ENCODE results near the gene GBF1. TPM values are rescaled to one million over a fixed set of nuclear protein-coding genes. Genes with fewer than 3 reads are reported as not detected.

GBF1 gene
- polyA plus RNA-seq, 1 of the 3 experiments (the other 2 are of a cell fraction), result 12.3 TPM

DNA sequence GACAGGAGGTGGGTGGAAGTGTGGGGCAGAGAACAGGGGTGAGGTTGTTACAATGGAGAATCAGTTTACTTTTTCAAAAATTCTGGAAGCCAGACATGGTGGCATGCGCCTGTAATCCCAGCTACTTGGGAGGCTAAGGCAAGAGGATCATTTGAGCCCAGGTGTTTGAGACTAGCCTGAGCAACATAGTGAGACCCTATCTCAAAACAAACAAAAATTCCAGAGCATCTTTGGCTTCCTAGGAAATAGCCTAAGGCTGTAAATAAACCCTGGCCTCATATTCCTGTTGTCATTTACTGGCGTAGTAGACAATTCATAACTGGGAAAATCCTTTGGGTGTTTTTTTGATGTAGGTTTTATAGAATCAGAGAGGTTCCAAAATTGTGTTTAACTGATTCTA lies 44.0 kb downstream of the GBF1 start:
- TF ChIP-seq MEF2A (IDR thresholded peaks at IDR 0.05; ENCODE audit: borderline replicate concordance, low read depth) (no peak), GABPA (IDR thresholded peaks at IDR 0.05; ENCODE audit: low read depth) (no peak), EZH2phosphoT487 (IDR thresholded peaks at IDR 0.05; ENCODE audit: borderline replicate concordance, low read depth) (no peak), FOXM1 (IDR thresholded peaks at IDR 0.05; ENCODE audit: low read depth) (no peak), CHD2 (IDR thresholded peaks at IDR 0.05; ENCODE audit: low read length, partially characterized antibody) (no peak), TEAD4 (IDR thresholded peaks at IDR 0.05; ENCODE audit: borderline replicate concordance, insufficient read depth) (no peak), YY1 (IDR thresholded peaks at IDR 0.05; ENCODE audit: low read depth) (no peak), POLR2AphosphoS5 (IDR thresholded peaks at IDR 0.05; ENCODE audit: low read depth, low read length) (no peak), NRF1 (IDR thresholded peaks at IDR 0.05; ENCODE audit: low read depth, low read length) (no peak)
- TF ChIP-seq, protein P1, sequence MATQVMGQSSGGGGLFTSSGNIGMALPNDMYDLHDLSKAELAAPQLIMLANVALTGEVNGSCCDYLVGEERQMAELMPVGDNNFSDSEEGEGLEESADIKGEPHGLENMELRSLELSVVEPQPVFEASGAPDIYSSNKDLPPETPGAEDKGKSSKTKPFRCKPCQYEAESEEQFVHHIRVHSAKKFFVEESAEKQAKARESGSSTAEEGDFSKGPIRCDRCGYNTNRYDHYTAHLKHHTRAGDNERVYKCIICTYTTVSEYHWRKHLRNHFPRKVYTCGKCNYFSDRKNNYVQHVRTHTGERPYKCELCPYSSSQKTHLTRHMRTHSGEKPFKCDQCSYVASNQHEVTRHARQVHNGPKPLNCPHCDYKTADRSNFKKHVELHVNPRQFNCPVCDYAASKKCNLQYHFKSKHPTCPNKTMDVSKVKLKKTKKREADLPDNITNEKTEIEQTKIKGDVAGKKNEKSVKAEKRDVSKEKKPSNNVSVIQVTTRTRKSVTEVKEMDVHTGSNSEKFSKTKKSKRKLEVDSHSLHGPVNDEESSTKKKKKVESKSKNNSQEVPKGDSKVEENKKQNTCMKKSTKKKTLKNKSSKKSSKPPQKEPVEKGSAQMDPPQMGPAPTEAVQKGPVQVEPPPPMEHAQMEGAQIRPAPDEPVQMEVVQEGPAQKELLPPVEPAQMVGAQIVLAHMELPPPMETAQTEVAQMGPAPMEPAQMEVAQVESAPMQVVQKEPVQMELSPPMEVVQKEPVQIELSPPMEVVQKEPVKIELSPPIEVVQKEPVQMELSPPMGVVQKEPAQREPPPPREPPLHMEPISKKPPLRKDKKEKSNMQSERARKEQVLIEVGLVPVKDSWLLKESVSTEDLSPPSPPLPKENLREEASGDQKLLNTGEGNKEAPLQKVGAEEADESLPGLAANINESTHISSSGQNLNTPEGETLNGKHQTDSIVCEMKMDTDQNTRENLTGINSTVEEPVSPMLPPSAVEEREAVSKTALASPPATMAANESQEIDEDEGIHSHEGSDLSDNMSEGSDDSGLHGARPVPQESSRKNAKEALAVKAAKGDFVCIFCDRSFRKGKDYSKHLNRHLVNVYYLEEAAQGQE (IDR thresholded peaks at IDR 0.05; ENCODE audit: low read depth, low read length), result no peak
- TF ChIP-seq, protein P2, sequence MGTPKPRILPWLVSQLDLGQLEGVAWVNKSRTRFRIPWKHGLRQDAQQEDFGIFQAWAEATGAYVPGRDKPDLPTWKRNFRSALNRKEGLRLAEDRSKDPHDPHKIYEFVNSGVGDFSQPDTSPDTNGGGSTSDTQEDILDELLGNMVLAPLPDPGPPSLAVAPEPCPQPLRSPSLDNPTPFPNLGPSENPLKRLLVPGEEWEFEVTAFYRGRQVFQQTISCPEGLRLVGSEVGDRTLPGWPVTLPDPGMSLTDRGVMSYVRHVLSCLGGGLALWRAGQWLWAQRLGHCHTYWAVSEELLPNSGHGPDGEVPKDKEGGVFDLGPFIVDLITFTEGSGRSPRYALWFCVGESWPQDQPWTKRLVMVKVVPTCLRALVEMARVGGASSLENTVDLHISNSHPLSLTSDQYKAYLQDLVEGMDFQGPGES (IDR thresholded peaks at IDR 0.05; ENCODE audit: low read depth, low read length), result no peak
- Histone ChIP-seq H3K27me3 (ENCODE audit: insufficient read depth) (no peaks in the 10 kb centered on the region), H2AFZ (ENCODE audit: low read depth) (no peak overlapping the region), H4K20me1 (ENCODE audit: insufficient read depth) (peaks cover 17% of the 10 kb centered on the region), H3K9me3 (no peaks in the 10 kb centered on the region), H3K9ac (no peak overlapping the region), H3K36me3 (replicated peaks in 1 of 2; ENCODE audit: control insufficient read depth in 1 of 2, insufficient read depth in 2 of 2, low read length in 1 of 2) (peaks cover 2 to 7% of the 10 kb centered on the region in 2 experiments), H3K4me3 (ENCODE audit: low read depth in 2 of 2, low read length in 1 of 2) (no peak overlapping the region), H3K27ac (ENCODE audit: low read depth in 2 of 2, low read length in 1 of 2) (no peak overlapping the region), H3K4me1 (ENCODE audit: control insufficient read depth in 1 of 2, insufficient read depth in 2 of 2, low read depth in 1 of 2, low read length in 1 of 2) (no peaks in the 10 kb centered on the region), H3K9me2 (no peaks in the 10 kb centered on the region), H3K4me2 (no peak overlapping the region), H3F3A (replicated peaks; ENCODE audit: insufficient read depth) (no peaks in the 10 kb centered on the region), H3K79me2 (ENCODE audit: insufficient read depth) (peaks cover 67% of the 10 kb centered on the region)
- 100% methylated on average over 2 of the region's 2 CpGs for WGBS (ENCODE audit: low lambda C conversion rate)
- no peak for DNase-seq
- CTCF ChIA-PET, result no interaction called here
- POLR2A ChIA-PET, result no interaction called here

DNA sequence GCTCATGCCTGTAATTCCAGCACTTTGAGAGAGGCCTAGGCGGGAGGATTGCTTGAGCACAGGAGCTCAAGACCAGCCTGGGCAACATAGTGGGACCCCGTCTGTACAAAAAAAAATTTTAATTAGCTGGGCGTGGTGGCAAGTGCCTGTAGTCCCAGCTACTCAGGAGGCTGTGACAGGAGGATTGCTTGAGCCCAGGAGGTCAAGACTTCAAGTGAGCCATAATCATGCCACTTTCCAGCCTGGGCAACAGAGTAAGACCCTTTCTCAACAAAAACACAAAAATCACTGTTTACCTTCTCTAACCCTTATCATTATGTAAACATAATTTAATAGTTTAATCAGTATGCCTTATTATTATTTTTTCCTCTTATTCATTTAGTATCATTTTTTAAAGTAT lies 44.5 kb downstream of the GBF1 start:
- Histone ChIP-seq H3K9ac (no peak overlapping the region), H2AFZ (ENCODE audit: low read depth) (no peak overlapping the region), H3K9me2 (no peaks in the 10 kb centered on the region), H3K4me2 (no peak overlapping the region), H3K27me3 (ENCODE audit: insufficient read depth) (no peaks in the 10 kb centered on the region), H3F3A (replicated peaks; ENCODE audit: insufficient read depth) (no peaks in the 10 kb centered on the region), H3K4me1 (ENCODE audit: control insufficient read depth in 1 of 2, insufficient read depth in 2 of 2, low read depth in 1 of 2, low read length in 1 of 2) (no peaks in the 10 kb centered on the region), H3K79me2 (ENCODE audit: insufficient read depth) (peaks cover 64% of the 10 kb centered on the region), H3K36me3 (replicated peaks in 1 of 2; ENCODE audit: control insufficient read depth in 1 of 2, insufficient read depth in 2 of 2, low read length in 1 of 2) (peaks cover 2 to 6% of the 10 kb centered on the region in 2 experiments), H4K20me1 (ENCODE audit: insufficient read depth) (peaks cover 17% of the 10 kb centered on the region), H3K4me3 (ENCODE audit: low read depth in 2 of 2, low read length in 1 of 2) (no peak overlapping the region), H3K9me3 (no peaks in the 10 kb centered on the region), H3K27ac (ENCODE audit: low read depth in 2 of 2, low read length in 1 of 2) (no peak overlapping the region)
- POLR2A ChIA-PET, result no interaction called here
- DNase-seq, result no peak
- no peak for TF ChIP-seq NRF1 (IDR thresholded peaks at IDR 0.05; ENCODE audit: low read depth, low read length)
- no peak for TF ChIP-seq MAX (IDR thresholded peaks at IDR 0.05; ENCODE audit: low read depth)
- TF ChIP-seq MEF2A (IDR thresholded peaks at IDR 0.05; ENCODE audit: borderline replicate concordance, low read depth), result no peak
- TF ChIP-seq, protein P3, sequence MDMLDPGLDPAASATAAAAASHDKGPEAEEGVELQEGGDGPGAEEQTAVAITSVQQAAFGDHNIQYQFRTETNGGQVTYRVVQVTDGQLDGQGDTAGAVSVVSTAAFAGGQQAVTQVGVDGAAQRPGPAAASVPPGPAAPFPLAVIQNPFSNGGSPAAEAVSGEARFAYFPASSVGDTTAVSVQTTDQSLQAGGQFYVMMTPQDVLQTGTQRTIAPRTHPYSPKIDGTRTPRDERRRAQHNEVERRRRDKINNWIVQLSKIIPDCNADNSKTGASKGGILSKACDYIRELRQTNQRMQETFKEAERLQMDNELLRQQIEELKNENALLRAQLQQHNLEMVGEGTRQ (IDR thresholded peaks at IDR 0.05; ENCODE audit: borderline replicate concordance, low read depth, low read length), result no peak
- TF ChIP-seq FOXM1 (IDR thresholded peaks at IDR 0.05; ENCODE audit: low read depth), result no peak
- no peak for TF ChIP-seq FOSL2 (IDR thresholded peaks at IDR 0.05; ENCODE audit: borderline replicate concordance, low read depth)
- TF ChIP-seq RFX5 (IDR thresholded peaks at IDR 0.05; ENCODE audit: low read length), result no peak
- CTCF ChIA-PET, result interaction anchor here (2.1 to 2.3 kb wide), 2 partner anchors 60 to 62 kb away, joined by 7 to 12 read pairs; no protein-coding TSS in a partner anchor
- 94% methylated on average over 3 of the region's 3 CpGs for WGBS (ENCODE audit: low lambda C conversion rate)
